Skeletal muscle tissue (tissue), 4 donors: Measurements from ENCODE around the gene UBE2H. TPM values are rescaled to one million over a fixed set of nuclear protein-coding genes. Genes with fewer than 3 reads are reported as not detected.

ENCODE experiments used
- H3K27ac ChIP-seq: one replicate; pipeline ENCODE4 v1.7.0; 2013; ENCODE audit warnings: mild to moderate bottlenecking, low read depth, low read length, inconsistent platforms
- H3K27me3 ChIP-seq, 3 donors: one replicate each; pipeline ENCODE4 v1.7.0; 2013; ENCODE audit warnings: low read length in 3 of 3; ENCODE audit not compliant: control insufficient read depth in 3 of 3, insufficient read depth in 3 of 3
- H3K36me3 ChIP-seq, 3 donors: one replicate each; pipeline ENCODE4 v1.7.0; 2013; ENCODE audit warnings: low read length in 3 of 3; ENCODE audit not compliant: control insufficient read depth in 3 of 3, insufficient read depth in 3 of 3
- H3K4me1 ChIP-seq, 3 donors: one replicate each; pipeline ENCODE4 v1.7.0; 2013; ENCODE audit warnings: low read length in 3 of 3, mild to moderate bottlenecking in 3 of 3; ENCODE audit not compliant: control insufficient read depth in 3 of 3, insufficient read depth in 3 of 3
- H3K4me3 ChIP-seq, 3 donors: one replicate each; pipeline ENCODE4 v1.7.0; 2013; ENCODE audit warnings: low read length in 3 of 3
- H3K9ac ChIP-seq, 3 donors: one replicate each; pipeline ENCODE4 v1.7.0; 2013; ENCODE audit warnings: low read length in 3 of 3, mild to moderate bottlenecking in 3 of 3, moderate library complexity in 2 of 3, low read depth in 1 of 3
- H3K9me3 ChIP-seq, 3 donors: one replicate each; pipeline ENCODE4 v1.7.0; 2013; ENCODE audit warnings: low read length in 3 of 3; ENCODE audit not compliant: control insufficient read depth in 3 of 3
- total RNA-seq: library from RNA; depleted of rRNA; stranded (reverse); fragments of >200 nt; gene quantifications from one replicate; pipeline ENCODE4 v1.2.3, GENCODE V29; 2014
- donor health status: Osteomylitis.

Gene UBE2H
- total RNA-seq, 1 donor from 2014 or later: 61.6 TPM

GRCh38 chr7:129821476-129821875 lies 131.3 kb downstream of the UBE2H start:
- Histone ChIP-seq H3K9ac (peak overlapping the region in 1 of 3 donors; percentile 33), H3K36me3 (no peaks in the 10 kb centered on the region), H3K4me3 (no peak overlapping the region), H3K9me3 (no peaks in the 10 kb centered on the region), H3K4me1 (peaks cover 7 to 15% (median 12%) of the 10 kb centered on the region in 3 donors), H3K27ac (no peak overlapping the region), H3K27me3 (no peaks in the 10 kb centered on the region)

- peaks cover 0 to 3% (median 0%) of the 10 kb centered on the region in 3 donors for H3K4me1 ChIP-seq
- no peak overlapping the region for H3K9ac ChIP-seq
- no peaks in the 10 kb centered on the region for H3K27me3 ChIP-seq
- H3K27ac ChIP-seq: no peak overlapping the region
- no peaks in the 10 kb centered on the region for H3K9me3 ChIP-seq
- H3K36me3 ChIP-seq: no peaks in the 10 kb centered on the region
- no peak overlapping the region for H3K4me3 ChIP-seq
These were observed 136.0 kb downstream of the UBE2H start for GRCh38 chr7:129816742-129817141.

- no peaks in the 10 kb centered on the region for H3K9me3 ChIP-seq
- H3K9ac ChIP-seq: no peak overlapping the region
- no peak overlapping the region for H3K4me3 ChIP-seq
- peaks cover 0 to 4% (median 4%) of the 10 kb centered on the region in 3 donors for H3K4me1 ChIP-seq
- H3K36me3 ChIP-seq: no peaks in the 10 kb centered on the region
- H3K27ac ChIP-seq: no peak overlapping the region
- no peaks in the 10 kb centered on the region for H3K27me3 ChIP-seq
These were observed 144.9 kb downstream of the UBE2H start for GRCh38 chr7:129807863-129808262.

GRCh38 chr7:129804890-129805719 lies 147.7 kb downstream of the UBE2H start:
- H3K4me3 ChIP-seq: no peak overlapping the region
- no peaks in the 10 kb centered on the region for H3K9me3 ChIP-seq
- H3K27ac ChIP-seq: no peak overlapping the region
- no peak overlapping the region for H3K9ac ChIP-seq
- H3K36me3 ChIP-seq: no peaks in the 10 kb centered on the region
- no peaks in the 10 kb centered on the region for H3K27me3 ChIP-seq
- peaks cover 0 to 4% (median 4%) of the 10 kb centered on the region in 3 donors for H3K4me1 ChIP-seq

- no peak overlapping the region for H3K9ac ChIP-seq
- H3K36me3 ChIP-seq: no peaks in the 10 kb centered on the region
- H3K9me3 ChIP-seq: no peaks in the 10 kb centered on the region
- H3K4me3 ChIP-seq: no peak overlapping the region
- peaks cover 0 to 5% (median 4%) of the 10 kb centered on the region in 3 donors for H3K4me1 ChIP-seq
- H3K27me3 ChIP-seq: no peaks in the 10 kb centered on the region
- H3K27ac ChIP-seq: no peak overlapping the region
These were observed 148.5 kb downstream of the UBE2H start for GRCh38 chr7:129804111-129804889.

- H3K9me3 ChIP-seq: no peaks in the 10 kb centered on the region
- H3K9ac ChIP-seq: no peak overlapping the region
- H3K4me1 ChIP-seq: peaks cover 0 to 12% (median 7%) of the 10 kb centered on the region in 3 donors
- no peak overlapping the region for H3K27ac ChIP-seq
- H3K27me3 ChIP-seq: no peaks in the 10 kb centered on the region
- H3K36me3 ChIP-seq: no peaks in the 10 kb centered on the region
- H3K4me3 ChIP-seq: no peak overlapping the region
These were observed 149.1 kb downstream of the UBE2H start for GRCh38 chr7:129803546-129804081.

GRCh38 chr7:129801882-129802281 lies 150.9 kb downstream of the UBE2H start:
- H3K9ac ChIP-seq: no peak overlapping the region
- H3K27me3 ChIP-seq: no peaks in the 10 kb centered on the region
- no peak overlapping the region for H3K27ac ChIP-seq
- H3K9me3 ChIP-seq: no peaks in the 10 kb centered on the region
- H3K4me1 ChIP-seq: peaks cover 6 to 23% (median 14%) of the 10 kb centered on the region in 3 donors
- H3K36me3 ChIP-seq: no peaks in the 10 kb centered on the region
- H3K4me3 ChIP-seq: no peak overlapping the region

- peaks cover 6 to 23% (median 14%) of the 10 kb centered on the region in 3 donors for H3K4me1 ChIP-seq
- H3K4me3 ChIP-seq: no peak overlapping the region
- no peak overlapping the region for H3K9ac ChIP-seq
- H3K9me3 ChIP-seq: no peaks in the 10 kb centered on the region
- H3K27me3 ChIP-seq: no peaks in the 10 kb centered on the region
- H3K27ac ChIP-seq: no peak overlapping the region
- no peaks in the 10 kb centered on the region for H3K36me3 ChIP-seq
These were observed 151.9 kb downstream of the UBE2H start for GRCh38 chr7:129800901-129801300.

GRCh38 chr7:129799350-129799955 lies 153.3 kb downstream of the UBE2H start:
- no peak overlapping the region for H3K9ac ChIP-seq
- no peaks in the 10 kb centered on the region for H3K27me3 ChIP-seq
- H3K36me3 ChIP-seq: no peaks in the 10 kb centered on the region
- H3K4me3 ChIP-seq: no peak overlapping the region
- H3K4me1 ChIP-seq: peaks cover 6 to 19% (median 11%) of the 10 kb centered on the region in 3 donors
- H3K27ac ChIP-seq: no peak overlapping the region
- H3K9me3 ChIP-seq: no peaks in the 10 kb centered on the region
